ENCODE data around the gene DBF4. TPM values are rescaled to one million over a fixed set of nuclear protein-coding genes. Genes with fewer than 3 reads are reported as not detected.
A peak's percentile ranks its signal among the peaks of the same experiment; 100 is the strongest.

DBF4 gene
- total RNA-seq, 1 experiment from 2014 or later = 22.0 TPM

- Mint-ChIP-seq H3K27ac (ENCODE audit: unreplicated experiment) (peak overlapping the region; percentile 83), H3K4me3 (ENCODE audit: low read depth, unreplicated experiment) (peak overlapping the region; percentile 94), H3K9me3 (ENCODE audit: low read depth, unreplicated experiment) (no peaks in the 10 kb centered on the region), H3K36me3 (ENCODE audit: insufficient read depth, unreplicated experiment) (peaks cover 31% of the 10 kb centered on the region), H3K27me3 (ENCODE audit: unreplicated experiment) (no peaks in the 10 kb centered on the region), H3K4me1 (ENCODE audit: low read depth, unreplicated experiment) (peaks cover 29% of the 10 kb centered on the region)
- no TSS peak for BruUV-seq (replicated peaks)
- CTCF ChIA-PET = interaction anchor here (0.6 kb wide), 1 partner anchor 32 kb away, joined by 4 read pairs; no protein-coding TSS in a partner anchor
- intact Hi-C loops (cut with micrococcal nuclease; ENCODE audit: unreplicated experiment) = no loop called here
- no peak for TF ChIP-seq CTCF (IDR thresholded peaks at IDR 0.05; ENCODE audit: unreplicated experiment)
- DNase-seq = no peak
These were observed 2.2 kb upstream of the DBF4 start for GRCh38 chr7:87874066-87874465.

GRCh38 chr7:87875151-87876039 lies 898 bp upstream of the DBF4 start:
- no peaks in the 10 kb centered on the region for H3K27me3 Mint-ChIP-seq (ENCODE audit: unreplicated experiment)
- H3K4me1 Mint-ChIP-seq (ENCODE audit: low read depth, unreplicated experiment) = peaks cover 29% of the 10 kb centered on the region
- intact Hi-C loops (cut with micrococcal nuclease; ENCODE audit: unreplicated experiment) = no loop called here
- H3K27ac Mint-ChIP-seq (ENCODE audit: unreplicated experiment) = peak overlapping the region; percentile 91
- peaks cover 31% of the 10 kb centered on the region for H3K36me3 Mint-ChIP-seq (ENCODE audit: insufficient read depth, unreplicated experiment)
- CTCF ChIA-PET = no interaction called here
- TSS peak; percentile 51 for BruUV-seq (replicated peaks)
- DNase-seq = no peak
- TF ChIP-seq CTCF (IDR thresholded peaks at IDR 0.05; ENCODE audit: unreplicated experiment) = no peak
- no peaks in the 10 kb centered on the region for H3K9me3 Mint-ChIP-seq (ENCODE audit: low read depth, unreplicated experiment)
- peak overlapping the region; percentile 94 for H3K4me3 Mint-ChIP-seq (ENCODE audit: low read depth, unreplicated experiment)

- DNase-seq = peak; percentile 41
- H3K4me3 Mint-ChIP-seq (ENCODE audit: low read depth, unreplicated experiment) = peak overlapping the region; percentile 94
- intact Hi-C loops (cut with micrococcal nuclease; ENCODE audit: unreplicated experiment) = no loop called here
- no peak for TF ChIP-seq CTCF (IDR thresholded peaks at IDR 0.05; ENCODE audit: unreplicated experiment)
- CTCF ChIA-PET = no interaction called here
- no peaks in the 10 kb centered on the region for H3K27me3 Mint-ChIP-seq (ENCODE audit: unreplicated experiment)
- H3K9me3 Mint-ChIP-seq (ENCODE audit: low read depth, unreplicated experiment) = no peaks in the 10 kb centered on the region
- no TSS peak for BruUV-seq (replicated peaks)
- peaks cover 35% of the 10 kb centered on the region for H3K4me1 Mint-ChIP-seq (ENCODE audit: low read depth, unreplicated experiment)
- H3K36me3 Mint-ChIP-seq (ENCODE audit: insufficient read depth, unreplicated experiment) = peaks cover 31% of the 10 kb centered on the region
- peak overlapping the region; percentile 91 for H3K27ac Mint-ChIP-seq (ENCODE audit: unreplicated experiment)
These were observed 559 bp downstream of the DBF4 start for GRCh38 chr7:87876869-87877234.

- TF ChIP-seq CTCF (IDR thresholded peaks at IDR 0.05; ENCODE audit: unreplicated experiment) = no peak
- Mint-ChIP-seq H3K9me3 (ENCODE audit: low read depth, unreplicated experiment) (no peaks in the 10 kb centered on the region), H3K27me3 (ENCODE audit: unreplicated experiment) (no peaks in the 10 kb centered on the region), H3K36me3 (ENCODE audit: insufficient read depth, unreplicated experiment) (peaks cover 31% of the 10 kb centered on the region), H3K27ac (ENCODE audit: unreplicated experiment) (peak overlapping the region; percentile 91), H3K4me3 (ENCODE audit: low read depth, unreplicated experiment) (peak overlapping the region; percentile 94), H3K4me1 (ENCODE audit: low read depth, unreplicated experiment) (peaks cover 37% of the 10 kb centered on the region)
- DNase-seq = no peak
- TSS peak; percentile 48 for BruUV-seq (replicated peaks)
- CTCF ChIA-PET = no interaction called here
- intact Hi-C loops (cut with micrococcal nuclease; ENCODE audit: unreplicated experiment) = no loop called here
These were observed 1.2 kb downstream of the DBF4 start for GRCh38 chr7:87877366-87878040.
